VCaP (cell line): ENCODE data around the gene SLC24A3.

ENCODE experiments used
- H3K27ac ChIP-seq: fragments of 450-650 bp; 2 replicates; pipeline ENCODE4 v1.5.1; 2017
- TF ChIP-seq, protein P1 (sequence below): fragments of 450-650 bp; conservative IDR thresholded peaks from 2 replicates; pipeline ENCODE4 v1.5.1; 2017; ENCODE audit warnings: mild to moderate bottlenecking, moderate library complexity

The SLC24A3 gene

DNA sequence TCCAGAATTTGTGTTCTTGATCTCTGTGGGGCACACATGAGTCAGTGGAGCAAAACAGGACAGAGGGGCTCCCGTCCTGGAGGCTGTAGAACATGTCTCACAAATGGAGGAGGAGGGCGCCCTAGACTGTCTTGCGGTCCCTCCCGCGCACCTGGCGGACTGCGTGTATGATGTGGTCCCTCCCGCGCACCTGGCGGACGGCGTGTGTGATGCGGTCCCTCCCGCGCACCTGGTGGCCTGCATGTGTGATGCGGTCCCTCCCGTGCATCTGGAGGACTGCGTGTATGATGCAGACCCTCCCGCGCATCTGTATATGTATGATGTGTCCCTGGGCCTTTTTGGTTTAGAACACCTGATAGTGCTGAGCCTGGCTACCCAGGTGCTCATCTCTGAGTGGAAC, 386.8 kb downstream of the SLC24A3 start:
- TF ChIP-seq, protein P1, sequence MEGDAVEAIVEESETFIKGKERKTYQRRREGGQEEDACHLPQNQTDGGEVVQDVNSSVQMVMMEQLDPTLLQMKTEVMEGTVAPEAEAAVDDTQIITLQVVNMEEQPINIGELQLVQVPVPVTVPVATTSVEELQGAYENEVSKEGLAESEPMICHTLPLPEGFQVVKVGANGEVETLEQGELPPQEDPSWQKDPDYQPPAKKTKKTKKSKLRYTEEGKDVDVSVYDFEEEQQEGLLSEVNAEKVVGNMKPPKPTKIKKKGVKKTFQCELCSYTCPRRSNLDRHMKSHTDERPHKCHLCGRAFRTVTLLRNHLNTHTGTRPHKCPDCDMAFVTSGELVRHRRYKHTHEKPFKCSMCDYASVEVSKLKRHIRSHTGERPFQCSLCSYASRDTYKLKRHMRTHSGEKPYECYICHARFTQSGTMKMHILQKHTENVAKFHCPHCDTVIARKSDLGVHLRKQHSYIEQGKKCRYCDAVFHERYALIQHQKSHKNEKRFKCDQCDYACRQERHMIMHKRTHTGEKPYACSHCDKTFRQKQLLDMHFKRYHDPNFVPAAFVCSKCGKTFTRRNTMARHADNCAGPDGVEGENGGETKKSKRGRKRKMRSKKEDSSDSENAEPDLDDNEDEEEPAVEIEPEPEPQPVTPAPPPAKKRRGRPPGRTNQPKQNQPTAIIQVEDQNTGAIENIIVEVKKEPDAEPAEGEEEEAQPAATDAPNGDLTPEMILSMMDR = no peak

DNA sequence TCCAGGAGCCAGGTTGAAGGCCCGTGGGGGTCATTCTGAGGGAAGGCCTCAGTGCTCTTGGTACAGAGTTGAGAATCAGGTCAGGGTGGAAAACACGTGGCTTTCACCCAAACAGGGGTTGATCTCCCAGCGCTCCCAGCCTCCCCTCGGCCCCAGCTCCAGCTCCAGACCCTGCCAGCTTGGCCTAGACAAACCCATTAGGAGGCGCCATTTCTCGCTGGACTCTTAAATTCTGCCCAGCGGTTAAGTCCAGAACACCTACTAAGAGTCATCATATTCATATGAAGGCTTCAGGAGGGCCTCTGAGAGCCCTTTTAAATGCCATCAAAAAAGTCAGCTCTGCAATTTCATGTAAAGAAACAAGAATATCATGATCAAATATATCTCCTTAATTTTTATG, 387.6 kb downstream of the SLC24A3 start:
- H3K27ac ChIP-seq = no peak overlapping the region
- TF ChIP-seq, protein P1 = no peak

More for the DNA sequence above, 386.8 kb downstream of the SLC24A3 start:
- no peak overlapping the region for H3K27ac ChIP-seq

DNA sequence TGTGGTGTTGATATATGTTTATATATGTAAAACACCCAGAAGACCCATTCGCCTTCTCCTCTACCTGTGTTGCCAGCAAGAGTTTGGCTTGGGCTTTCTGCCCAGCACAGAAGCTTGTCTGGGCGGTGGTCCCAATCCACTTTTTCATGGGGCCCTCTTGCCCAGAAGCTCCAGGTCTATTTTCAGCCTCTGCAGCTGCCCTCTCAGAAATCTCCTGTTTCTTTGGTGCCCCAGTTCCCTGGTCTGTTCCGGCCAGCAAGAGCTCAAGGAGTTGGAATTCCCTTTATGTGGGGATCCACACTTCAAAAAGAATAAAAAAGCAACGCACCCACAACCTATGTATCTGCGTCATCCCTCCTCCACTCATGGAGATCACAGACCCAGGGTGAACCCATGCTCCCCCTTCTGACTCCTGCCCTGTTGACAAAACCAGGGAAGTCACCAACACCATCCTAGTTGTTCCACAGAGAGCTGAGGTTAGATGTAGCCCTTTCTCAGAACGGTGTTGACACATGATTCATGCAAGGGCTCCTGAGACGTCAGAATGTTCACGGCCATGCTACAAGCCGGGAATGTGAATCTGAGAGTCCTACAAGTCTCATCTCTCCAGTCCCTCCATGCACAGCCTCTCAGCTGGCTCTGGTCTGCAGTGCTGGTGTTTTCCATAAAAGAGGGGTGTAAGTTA, 388.8 kb downstream of the SLC24A3 start:
- H3K27ac ChIP-seq = no peak overlapping the region
- TF ChIP-seq, protein P1 = no peak

DNA sequence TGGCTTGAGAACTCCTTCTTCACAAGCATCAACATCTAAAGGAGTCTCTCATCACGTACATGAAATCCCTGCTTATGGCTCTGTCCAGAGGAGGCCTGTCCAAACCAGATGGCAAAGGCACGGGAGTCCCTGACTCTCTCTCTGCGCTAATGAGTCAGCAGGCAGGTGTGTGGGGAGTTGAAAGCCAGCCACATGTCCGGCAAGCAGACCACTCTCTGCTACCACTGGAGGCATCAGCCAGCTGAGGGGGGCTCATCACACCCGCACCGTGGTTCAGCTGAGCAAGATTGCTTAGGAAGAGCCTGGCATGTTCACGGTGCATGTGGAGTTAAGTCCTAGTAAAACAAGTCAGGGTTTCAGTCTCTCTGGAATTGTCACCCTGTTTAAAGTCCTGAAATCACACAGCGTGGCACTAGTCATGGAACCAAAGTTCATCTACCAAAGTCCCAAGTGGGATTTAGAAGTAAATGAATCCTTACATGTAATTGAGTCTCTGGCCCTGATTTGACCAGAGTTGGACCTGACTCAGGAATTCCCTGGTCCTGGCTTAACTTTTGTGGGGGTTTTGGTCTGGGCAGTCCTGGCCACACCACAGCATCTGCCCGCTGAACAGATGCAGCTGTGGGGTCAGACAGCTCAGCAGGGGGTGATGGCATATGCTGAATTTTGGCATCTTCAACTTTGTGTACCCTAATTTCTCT, 390.4 kb downstream of the SLC24A3 start:
- TF ChIP-seq, protein P1 = no peak
- H3K27ac ChIP-seq = no peak overlapping the region

DNA sequence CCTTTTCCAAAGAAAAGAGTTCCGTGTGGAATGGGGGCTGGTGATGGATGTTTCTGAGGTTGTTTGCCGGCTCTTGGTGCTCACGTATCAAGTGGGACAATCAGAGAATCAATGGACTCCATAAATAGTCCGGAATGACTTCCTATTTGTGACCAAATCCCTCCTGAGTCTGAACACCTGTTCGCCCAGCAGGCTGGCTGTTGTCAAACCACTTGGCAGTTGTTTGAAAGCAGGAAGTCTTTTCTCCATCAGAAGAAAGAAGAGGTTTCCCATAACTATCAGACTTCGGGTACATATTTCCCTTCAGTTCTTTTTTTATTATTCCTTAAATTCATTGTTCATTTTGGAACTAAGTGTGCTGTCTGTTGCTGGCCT, 390.9 kb downstream of the SLC24A3 start:
- TF ChIP-seq, protein P1 = no peak
- no peak overlapping the region for H3K27ac ChIP-seq

DNA sequence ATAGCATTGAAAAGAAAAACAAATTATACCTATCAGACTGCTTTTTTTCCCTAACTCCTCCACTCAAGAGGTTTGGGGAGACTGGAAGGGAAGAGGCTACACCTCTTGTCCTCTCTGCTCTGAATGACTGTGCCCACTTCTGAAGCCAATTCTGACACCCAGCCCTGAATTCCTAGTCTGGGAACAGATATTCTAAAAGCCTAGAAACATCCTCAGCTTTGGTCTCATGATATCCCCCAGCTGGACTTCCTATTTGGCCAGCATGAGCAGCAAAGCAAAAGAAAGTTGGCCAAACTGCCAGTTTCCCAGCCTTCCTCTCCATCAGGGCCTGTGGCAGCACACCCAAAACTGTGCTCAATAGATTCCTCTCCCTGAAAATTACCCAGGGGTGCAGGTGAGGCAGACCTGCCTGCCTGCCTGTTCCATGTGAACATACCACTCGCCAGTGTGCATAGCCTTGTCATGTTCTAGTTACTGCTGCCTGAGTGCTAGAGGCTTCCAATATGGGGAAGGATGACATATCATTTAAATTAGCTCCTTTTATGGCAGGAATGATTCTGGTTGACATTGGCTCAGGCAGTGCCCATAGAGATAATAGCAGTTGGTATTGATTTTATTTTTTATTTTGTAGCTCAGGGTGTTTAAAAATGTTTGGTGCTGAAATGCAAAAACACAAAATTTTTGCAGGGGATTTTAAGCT, 393.5 kb downstream of the SLC24A3 start:
- TF ChIP-seq, protein P1 = no peak
- no peak overlapping the region for H3K27ac ChIP-seq

DNA sequence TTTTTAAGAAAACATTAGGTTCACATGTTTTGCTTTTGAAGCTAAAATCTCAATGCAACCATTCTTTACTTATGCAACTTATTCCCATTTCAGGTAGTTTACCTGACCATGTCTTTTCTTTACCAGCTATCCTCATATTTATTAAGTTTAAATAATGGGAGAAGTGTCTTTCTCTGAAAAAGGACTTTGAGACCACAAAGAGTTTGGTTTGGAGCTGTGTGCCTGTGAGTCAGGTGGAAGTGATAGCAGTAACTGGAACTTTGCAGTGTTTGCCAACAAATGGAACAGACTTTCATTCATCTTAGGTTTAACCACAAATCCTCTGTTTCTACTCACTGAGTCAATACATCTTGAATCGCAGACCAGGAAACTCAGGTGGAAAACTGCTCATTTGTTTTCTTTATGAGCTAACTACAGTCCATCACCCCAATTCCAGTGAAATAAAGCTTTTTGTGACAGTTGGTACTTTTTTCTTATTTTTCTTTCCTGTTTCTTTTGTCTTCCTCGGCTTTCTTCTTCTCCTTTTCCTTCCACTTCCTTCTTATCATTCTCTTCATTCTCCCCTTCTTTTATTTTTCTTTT, 397.3 kb downstream of the SLC24A3 start:
- H3K27ac ChIP-seq = no peak overlapping the region
- TF ChIP-seq, protein P1 = no peak
